ENCODE results near the gene CRTAC1.

Gene CRTAC1

DNA sequence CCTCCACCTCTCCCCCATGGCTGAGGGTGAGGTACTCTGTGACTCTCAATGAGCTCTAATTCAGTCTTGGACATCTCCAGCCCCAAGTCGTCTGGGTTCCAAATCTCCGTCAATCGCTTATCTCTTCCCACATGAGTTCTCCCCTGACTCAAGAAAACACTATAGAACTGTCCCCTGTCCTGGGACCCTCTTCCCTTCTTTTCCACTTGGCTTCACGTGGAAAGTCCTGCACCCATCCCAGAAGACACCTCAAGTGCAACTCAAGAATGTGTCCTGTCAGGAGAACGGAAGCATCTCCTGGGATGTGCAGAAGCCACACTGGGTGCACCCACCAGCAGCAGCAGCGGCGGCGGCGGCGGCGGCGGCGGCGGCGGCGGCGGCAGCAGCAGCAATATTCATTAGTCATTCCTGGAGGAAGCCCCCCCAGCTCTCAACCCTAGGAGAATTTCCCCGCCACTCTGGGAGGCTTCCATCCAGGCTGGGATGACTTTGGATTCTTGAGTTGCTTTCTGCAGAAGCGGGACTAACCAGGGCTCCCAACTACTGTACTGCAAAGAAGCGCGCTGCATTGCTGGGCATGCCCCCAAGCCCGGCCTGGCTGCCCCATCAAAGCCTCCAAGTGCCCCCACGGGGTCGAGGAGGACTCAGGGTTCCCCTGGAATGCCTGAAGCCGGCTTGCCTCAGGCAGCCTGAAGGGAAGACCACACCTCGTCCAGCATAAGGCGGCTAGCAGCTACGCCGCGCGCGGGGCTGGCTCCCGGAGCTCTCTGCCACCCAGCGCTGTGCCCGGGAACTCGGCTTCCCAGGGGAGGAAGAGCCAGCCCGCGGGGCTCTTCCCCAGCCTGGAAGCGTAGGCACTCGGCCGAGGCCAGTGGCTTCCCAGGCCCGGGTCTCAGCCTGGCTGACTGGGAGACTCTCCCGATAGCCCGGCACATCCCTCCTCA, 1.0 kb downstream of the CRTAC1 start:
- DNase-seq (ENCODE audit: low read depth), result no peak

- DNase-seq (ENCODE audit: low read depth), result peak; percentile 37
Observed at GRCh38 chr10:98028168-98028770, 2.2 kb downstream of the CRTAC1 start.

GRCh38 chr10:98023024-98023423, 7.4 kb downstream of the CRTAC1 start:
- DNase-seq (ENCODE audit: low read depth), result no peak

GRCh38 chr10:98020784-98021183, 9.6 kb downstream of the CRTAC1 start:
- DNase-seq (ENCODE audit: low read depth), result no peak

DNA sequence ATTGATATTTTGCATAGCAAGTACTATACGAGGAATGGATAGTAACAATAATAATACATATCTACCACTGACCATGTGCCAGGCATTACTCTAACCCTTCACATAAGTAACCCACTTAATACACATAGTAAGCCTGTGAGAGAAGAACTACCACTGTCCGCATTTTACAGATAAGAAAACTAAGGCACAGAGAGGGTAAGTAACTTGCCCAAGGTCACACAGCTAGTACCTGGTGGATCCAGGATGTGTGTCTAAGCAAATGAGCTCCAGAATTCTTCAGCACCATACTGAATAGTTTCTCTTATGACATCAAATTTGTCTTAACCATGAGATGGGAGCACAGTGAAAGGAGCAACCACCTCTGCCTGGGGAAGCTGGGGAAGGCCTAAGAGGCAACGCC, 10.2 kb downstream of the CRTAC1 start:
- DNase-seq (ENCODE audit: low read depth), result no peak

DNA sequence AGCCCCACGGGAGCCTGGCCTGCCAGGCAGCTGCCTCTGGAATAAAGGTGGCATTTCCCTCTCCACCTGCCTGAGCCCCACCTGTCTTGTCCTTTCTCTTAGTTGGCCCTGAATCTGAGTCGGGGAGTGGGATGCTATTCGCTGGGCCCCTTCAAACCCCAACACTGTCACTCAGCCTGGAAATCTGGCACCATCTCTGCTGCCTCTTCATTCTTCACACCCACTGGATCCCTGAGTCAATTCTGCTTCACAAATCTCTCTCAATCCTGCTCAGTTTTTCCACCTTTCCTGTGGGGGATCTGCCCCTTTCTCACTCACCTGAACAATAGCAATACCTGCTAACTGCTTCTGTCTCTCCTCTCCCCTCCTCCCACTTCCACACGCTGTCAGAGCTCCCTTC, 10.6 kb downstream of the CRTAC1 start:
- DNase-seq (ENCODE audit: low read depth), result no peak

- DNase-seq (ENCODE audit: low read depth), result no peak
Observed at GRCh38 chr10:98016772-98017475, 13.5 kb downstream of the CRTAC1 start.

DNA sequence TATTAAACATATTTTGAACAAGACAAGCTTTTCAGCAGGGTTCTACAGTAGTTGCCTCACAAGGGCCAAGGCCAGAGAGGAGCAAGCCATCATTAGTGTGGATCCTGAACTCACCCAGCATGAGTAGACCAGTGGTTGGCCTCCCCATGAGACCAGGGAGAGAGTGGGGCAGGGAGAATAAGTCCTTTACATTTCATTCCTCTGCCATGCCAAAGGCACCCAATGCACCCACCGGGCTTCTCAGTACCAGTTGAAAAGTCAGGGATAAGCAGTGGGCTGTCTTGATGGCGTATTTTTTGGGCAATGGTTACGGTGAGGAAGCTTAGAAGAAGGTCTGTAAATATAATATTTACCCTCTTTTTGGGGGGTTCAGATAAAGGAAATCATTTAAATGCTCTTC, 16.6 kb downstream of the CRTAC1 start:
- DNase-seq (ENCODE audit: low read depth), result no peak

DNA sequence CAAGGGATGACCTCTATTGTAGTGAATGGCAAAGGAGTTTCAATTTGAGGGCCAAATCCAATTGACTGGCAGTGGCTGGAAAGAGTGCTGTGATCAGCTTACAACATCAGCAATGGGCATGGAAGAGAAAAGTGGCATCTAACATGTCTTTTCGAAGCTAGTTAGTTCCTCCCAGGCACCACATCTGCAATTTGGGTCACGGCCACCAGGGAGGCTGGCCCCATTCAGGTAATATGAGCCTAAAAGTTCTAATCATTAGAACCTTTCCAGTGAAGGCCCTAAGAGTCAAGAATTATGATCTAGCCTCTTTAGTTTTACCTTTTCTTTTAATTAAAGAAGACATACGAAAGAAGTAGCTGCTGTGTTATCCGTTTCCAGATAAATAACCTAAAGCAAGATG, 17.3 kb downstream of the CRTAC1 start:
- no peak for DNase-seq (ENCODE audit: low read depth)

GRCh38 chr10:98012644-98013043, 17.8 kb downstream of the CRTAC1 start:
- no peak for DNase-seq (ENCODE audit: low read depth)

DNA sequence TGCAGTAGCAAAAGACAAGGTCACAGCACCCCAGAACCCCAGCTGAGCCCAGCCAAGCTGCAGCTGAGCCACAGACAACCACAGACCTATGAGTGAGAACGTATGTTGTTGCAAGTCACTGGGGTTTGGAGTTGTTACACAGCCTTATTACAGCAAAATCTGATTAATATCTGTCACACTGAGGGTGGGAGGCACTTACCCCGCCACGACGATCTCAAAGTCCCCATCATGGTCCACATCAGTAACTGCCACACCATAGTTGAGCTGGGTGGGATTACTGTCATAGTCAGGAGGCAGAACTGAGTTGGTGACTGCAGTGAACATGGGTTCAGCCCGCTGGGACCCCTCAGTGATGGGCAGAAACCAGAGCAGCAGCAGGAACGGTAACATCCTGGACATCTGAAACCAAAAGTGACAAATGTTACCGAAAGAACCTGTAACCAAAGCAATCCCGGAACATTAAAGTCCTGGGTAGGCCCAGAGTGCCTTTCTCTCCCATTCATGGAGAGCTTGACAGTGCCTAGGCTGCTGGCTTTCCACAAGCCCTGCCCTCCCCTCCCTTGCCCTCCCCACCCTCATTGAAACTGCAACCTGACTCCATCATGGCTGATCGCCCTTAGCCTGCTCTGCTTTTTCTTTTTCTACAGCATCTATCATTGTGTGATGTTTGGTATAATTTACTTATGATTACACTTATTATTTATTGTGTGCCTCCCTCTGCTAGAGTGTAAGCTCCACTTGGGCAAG, 19.3 kb downstream of the CRTAC1 start:
- no peak for DNase-seq (ENCODE audit: low read depth)

GRCh38 chr10:98006266-98006665, 24.2 kb downstream of the CRTAC1 start:
- no peak for DNase-seq (ENCODE audit: low read depth)

DNA sequence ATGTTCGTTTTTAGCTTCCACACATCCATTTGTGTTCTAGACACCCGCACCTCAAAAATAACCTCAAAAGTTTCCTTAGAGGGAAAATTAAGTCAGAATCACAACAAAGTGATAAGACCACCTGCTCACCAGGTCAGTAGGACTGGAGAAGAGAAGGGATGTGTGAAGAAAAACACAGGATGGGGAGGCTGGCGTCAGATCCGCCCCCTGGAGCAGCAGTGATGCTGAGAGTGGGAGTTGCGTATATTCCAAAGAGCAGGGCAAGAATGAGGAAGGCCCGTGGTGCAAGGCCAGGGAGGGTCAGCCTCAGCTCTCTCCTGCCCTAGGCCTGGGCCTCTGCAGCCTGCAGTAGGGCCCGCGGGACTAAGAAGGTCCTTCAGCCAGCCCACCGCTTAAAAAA, 28.7 kb downstream of the CRTAC1 start:
- no peak for DNase-seq (ENCODE audit: low read depth)

GRCh38 chr10:98000346-98000745, 30.1 kb downstream of the CRTAC1 start:
- DNase-seq (ENCODE audit: low read depth), result no peak

DNA sequence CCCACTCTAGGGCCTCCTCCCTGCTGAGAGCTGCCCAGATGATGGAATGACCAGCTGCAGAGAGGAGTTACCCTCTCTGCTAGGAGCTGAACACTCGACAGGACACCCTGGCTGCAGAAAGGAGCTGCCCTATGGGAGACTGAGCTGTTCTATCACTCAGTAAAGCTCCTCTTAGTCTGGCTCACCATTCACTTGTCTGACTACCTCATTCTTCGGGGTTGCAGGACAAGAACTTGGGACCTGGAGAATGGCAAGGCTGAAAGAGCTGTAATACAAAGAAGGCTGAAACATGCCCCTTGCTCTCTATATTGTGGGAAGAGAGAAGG, 30.5 kb downstream of the CRTAC1 start:
- DNase-seq (ENCODE audit: low read depth), result no peak

- no peak for DNase-seq (ENCODE audit: low read depth)
Observed at GRCh38 chr10:97999066-97999922, 31.1 kb downstream of the CRTAC1 start.

DNA sequence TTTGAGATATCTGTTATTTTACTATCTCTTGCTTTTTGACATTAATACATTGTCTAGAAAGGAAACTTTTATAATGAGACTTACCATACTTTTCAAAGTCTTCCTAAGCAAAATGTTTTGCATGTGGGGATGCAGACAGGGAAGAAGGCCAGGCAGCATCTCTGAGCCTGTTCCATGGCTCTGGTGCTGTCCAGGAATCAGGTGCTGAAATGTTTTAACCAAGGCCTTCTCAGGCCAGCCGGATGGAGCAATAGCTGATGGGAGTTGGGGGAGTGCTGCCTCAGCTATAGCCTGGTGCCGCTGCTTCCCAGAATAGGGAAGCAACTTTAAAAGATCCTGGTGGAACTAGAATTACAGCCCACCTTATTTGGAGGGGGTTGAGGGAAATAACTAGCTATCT, 38.5 kb downstream of the CRTAC1 start:
- peak; percentile 43 for DNase-seq (ENCODE audit: low read depth)

DNA sequence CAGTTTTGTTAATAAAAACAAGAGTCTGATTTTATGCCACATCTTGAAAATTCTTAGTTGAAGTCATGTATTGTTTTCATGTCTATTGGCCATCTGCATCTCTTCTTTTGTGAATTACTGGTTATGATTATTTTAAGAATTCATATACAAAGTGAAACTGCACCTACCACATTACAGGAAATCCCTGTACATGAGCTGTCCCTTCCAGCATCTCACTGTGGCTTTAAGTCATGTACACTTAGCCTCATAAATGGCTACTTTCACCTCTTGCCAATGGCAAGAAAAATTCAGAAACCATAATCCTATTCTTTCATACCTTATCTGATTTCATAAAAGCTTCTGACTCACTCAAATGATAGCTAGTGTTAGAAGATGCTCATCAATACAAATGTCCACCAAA, 48.6 kb downstream of the CRTAC1 start:
- no peak for DNase-seq (ENCODE audit: low read depth)

DNA sequence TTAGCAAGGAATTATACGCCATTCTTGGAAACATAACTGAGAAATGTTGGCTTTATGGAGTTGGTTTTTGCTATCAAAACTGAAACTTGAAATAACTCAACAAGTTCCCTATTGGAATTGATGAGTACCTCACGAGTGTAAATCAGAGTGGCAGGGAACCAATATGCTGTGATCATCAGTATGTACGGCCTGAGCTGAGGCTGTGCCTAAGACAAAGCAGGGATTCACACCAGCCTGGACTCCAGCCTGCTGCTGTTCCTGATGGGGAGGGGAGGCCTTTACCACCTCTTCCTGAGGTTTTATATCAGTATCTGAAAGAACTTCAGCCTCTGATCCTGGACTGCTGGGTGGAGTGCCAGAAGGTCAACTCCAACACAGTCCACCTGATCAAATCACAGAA, 52.7 kb downstream of the CRTAC1 start:
- no peak for DNase-seq (ENCODE audit: low read depth)

- DNase-seq (ENCODE audit: low read depth), result no peak
Observed at GRCh38 chr10:97975598-97975997, 54.8 kb downstream of the CRTAC1 start.

Data from amniotic epithelial cell (primary cell).